GM23248 (cell line): Measurements from ENCODE around the gene PCDHGA1.

Source experiments
- EZH2 ChIP-seq: fragments of 200-600 bp; sonication (generic); IDR thresholded peaks from 2 replicates; pipeline ENCODE4 v1.6.1; 2018; ENCODE audit warnings: antibody characterized with exemption, mild to moderate bottlenecking; ENCODE audit not compliant: insufficient read depth, poor library complexity, severe bottlenecking
- EZH2phosphoT487 ChIP-seq: fragments of 200-600 bp; sonication (generic); IDR thresholded peaks from 2 replicates; pipeline ENCODE4 v1.6.1; 2018; ENCODE audit warnings: antibody characterized with exemption, moderate library complexity, mild to moderate bottlenecking, low read depth; ENCODE audit not compliant: insufficient read depth

GRCh38 chr5:141533897-141534296, 203.6 kb downstream of the PCDHGA1 start:
- TF ChIP-seq EZH2phosphoT487 (no peak), EZH2 (no peak)
